Gastroesophageal sphincter (tissue), 4 donors: ENCODE data around the gene LCT. TPM values are rescaled to one million over a fixed set of nuclear protein-coding genes. Genes with fewer than 3 reads are reported as not detected.

ENCODE experiments used
- ATAC-seq: fragments of 150-250 bp; one replicate; pipeline ENCODE4 v1.9.1; 2016; ENCODE audit warnings: mild to moderate bottlenecking, moderate library complexity
- H3K27ac ChIP-seq, 4 donors: fragments of 200-600 bp; sonication (generic) in 3 of 4; 1 replicate in 3 of 4; 2 replicates in 1 of 4; pipeline ENCODE4 v1.5.1; 2016 to 2019
- H3K27me3 ChIP-seq: fragments of 200-600 bp; sonication (generic); one replicate; pipeline ENCODE4 v1.5.1; 2019
- H3K36me3 ChIP-seq, 2 donors: fragments of 200-600 bp; sonication (generic); one replicate each; pipeline ENCODE4 v1.5.1; 2019; ENCODE audit warnings: control low read depth in 1 of 2
- H3K4me1 ChIP-seq, 3 donors: fragments of 200-600 bp; sonication (generic); 1 replicate in 2 of 3; 2 replicates in 1 of 3; pipeline ENCODE4 v1.5.1; 2016 to 2019; ENCODE audit warnings: control low read depth in 2 of 3
- H3K4me3 ChIP-seq, 2 donors: fragments of 200-600 bp; sonication (generic); one replicate each; pipeline ENCODE4 v1.5.1; 2019; ENCODE audit warnings: mild to moderate bottlenecking in 1 of 2, moderate library complexity in 1 of 2
- H3K9me3 ChIP-seq, 3 donors: fragments of 200-600 bp; sonication (generic); one replicate each; pipeline ENCODE4 v1.5.1; 2017 to 2019; ENCODE audit warnings: control low read depth in 2 of 3
- CTCF ChIP-seq, 4 experiments: fragments of 200-600 bp in 2 of 4; fragments of 450-650 bp in 2 of 4; sonication (generic) in 1 of 4; IDR thresholded peaks; one replicate each; pipeline ENCODE4 v1.5.1; 2017 to 2019; ENCODE audit warnings: antibody characterized with exemption in 4 of 4, mild to moderate bottlenecking in 2 of 4, moderate library complexity in 2 of 4
- EP300 ChIP-seq: sonication (generic); formaldehyde crosslinking; IDR thresholded peaks from one replicate; pipeline ENCODE4 v1.6.1; 2017; ENCODE audit warnings: antibody characterized with exemption, mild to moderate bottlenecking
- POLR2A ChIP-seq, 2 donors: fragments of 450-650 bp; IDR thresholded peaks; one replicate each; pipeline ENCODE4 v1.6.1; 2017; ENCODE audit warnings: antibody characterized with exemption in 2 of 2, mild to moderate bottlenecking in 2 of 2, moderate library complexity in 1 of 2
- POLR2AphosphoS5 ChIP-seq: sonication (generic); formaldehyde crosslinking; IDR thresholded peaks from one replicate; pipeline ENCODE4 v1.6.1; 2017; ENCODE audit warnings: antibody characterized with exemption
- WGBS, 2 donors: methylation state at CpG; one replicate each; pipeline ENCODE4 v1.1.5; 2018; ENCODE audit warnings: low coverage in 1 of 2; 5-methylcytosine and 5-hydroxymethylcytosine counted together
- total RNA-seq, 4 donors: library from RNA; depleted of rRNA; stranded (reverse); fragments of >200 nt; gene quantifications; one replicate each; pipeline ENCODE4 v1.1.0, GENCODE V29; 2016

LCT gene
- total RNA-seq, 4 donors from 2014 or later = not detected

GRCh38 chr2:135783439-135783838 lies 53.5 kb downstream of the LCT start:
- TF ChIP-seq EP300 = no peak
- TF ChIP-seq CTCF (IDR thresholded peaks at IDR 0.05) = no peak
- TF ChIP-seq POLR2A (IDR thresholded peaks at IDR 0.05) = no peak
- no peak for TF ChIP-seq POLR2AphosphoS5
- Histone ChIP-seq H3K4me1 (no peaks in the 10 kb centered on the region), H3K27ac (no peak overlapping the region), H3K4me3 (no peak overlapping the region), H3K36me3 (peaks cover 4 to 93% of the 10 kb centered on the region in 2 donors), H3K9me3 (no peaks in the 10 kb centered on the region), H3K27me3 (no peaks in the 10 kb centered on the region)
- WGBS, 2 donors = 56 to 57% methylated on average over 3 of the region's 3 CpGs
- no peak for ATAC-seq

- no peaks in the 10 kb centered on the region for H3K9me3 ChIP-seq
- no peak overlapping the region for H3K27ac ChIP-seq
- no peak for ATAC-seq
- no peaks in the 10 kb centered on the region for H3K27me3 ChIP-seq
- WGBS, 2 donors = 65 to 67% methylated on average over 2 of the region's 2 CpGs
- no peaks in the 10 kb centered on the region for H3K4me1 ChIP-seq
- TF ChIP-seq CTCF (IDR thresholded peaks at IDR 0.05) = no peak
- no peak for TF ChIP-seq POLR2A (IDR thresholded peaks at IDR 0.05)
- TF ChIP-seq EP300 = no peak
- no peak for TF ChIP-seq POLR2AphosphoS5
- H3K36me3 ChIP-seq = peaks cover 4 to 97% of the 10 kb centered on the region in 2 donors
- no peak overlapping the region for H3K4me3 ChIP-seq
These were observed 54.8 kb downstream of the LCT start for GRCh38 chr2:135782231-135782630.

DNA sequence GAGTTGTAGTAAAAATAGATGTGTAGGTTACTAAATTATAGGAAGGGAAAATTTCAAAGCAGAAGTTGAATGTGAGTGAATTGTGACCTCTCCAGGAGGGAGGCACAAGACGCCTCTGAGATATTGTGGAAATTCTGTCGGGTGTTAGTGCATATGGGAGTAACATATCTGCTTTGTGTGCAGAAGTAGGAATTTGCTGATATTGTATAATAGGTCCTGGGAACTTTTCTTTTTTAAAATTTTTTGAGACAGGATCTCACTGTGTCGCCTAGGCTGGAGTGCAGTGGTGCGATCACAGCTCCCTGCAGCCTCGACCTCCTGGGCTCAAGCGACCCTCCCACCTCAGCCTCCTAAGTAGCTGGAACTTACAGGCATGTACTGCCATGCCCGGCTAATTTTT lies 60.6 kb downstream of the LCT start:
- no peak overlapping the region for H3K4me3 ChIP-seq
- TF ChIP-seq EP300 (no peak), POLR2A (IDR thresholded peaks at IDR 0.05) (no peak), POLR2AphosphoS5 (no peak), CTCF (IDR thresholded peaks at IDR 0.05) (no peak)
- no peaks in the 10 kb centered on the region for H3K9me3 ChIP-seq
- ATAC-seq = no peak
- H3K27ac ChIP-seq = no peak overlapping the region
- peaks cover 0 to 99% of the 10 kb centered on the region in 2 donors for H3K36me3 ChIP-seq
- no peaks in the 10 kb centered on the region for H3K4me1 ChIP-seq
- 92 to 99% methylated on average over 7 of the region's 7 CpGs for WGBS, 2 donors
- no peaks in the 10 kb centered on the region for H3K27me3 ChIP-seq

- ATAC-seq = peak; percentile 58
- Histone ChIP-seq H3K4me1 (no peaks in the 10 kb centered on the region), H3K36me3 (peaks cover 0 to 99% of the 10 kb centered on the region in 2 donors), H3K9me3 (no peaks in the 10 kb centered on the region), H3K4me3 (no peak overlapping the region), H3K27me3 (no peaks in the 10 kb centered on the region), H3K27ac (no peak overlapping the region)
- TF ChIP-seq POLR2A (IDR thresholded peaks at IDR 0.05) (no peak), EP300 (no peak), POLR2AphosphoS5 (no peak), CTCF (IDR thresholded peaks at IDR 0.05) (no peak)
- 0% methylated on average over 1 of the region's 2 CpGs for WGBS, 2 donors
These were observed 61.6 kb downstream of the LCT start for GRCh38 chr2:135775420-135775819.

- H3K4me1 ChIP-seq = no peaks in the 10 kb centered on the region
- peaks cover 0 to 99% of the 10 kb centered on the region in 2 donors for H3K36me3 ChIP-seq
- TF ChIP-seq CTCF (IDR thresholded peaks at IDR 0.05) = no peak
- TF ChIP-seq EP300 = no peak
- TF ChIP-seq POLR2A (IDR thresholded peaks at IDR 0.05) = no peak
- TF ChIP-seq POLR2AphosphoS5 = no peak
- no peaks in the 10 kb centered on the region for H3K9me3 ChIP-seq
- no peaks in the 10 kb centered on the region for H3K27me3 ChIP-seq
- ATAC-seq = no peak
- no peak overlapping the region for H3K4me3 ChIP-seq
- H3K27ac ChIP-seq = no peak overlapping the region
These were observed 63.1 kb downstream of the LCT start for GRCh38 chr2:135773917-135774316.
